ENCODE measurements around the gene TRAPPC2.
"Not testable (repeated sequence)": the region's sequence is repeated elsewhere in the genome, so short reads cannot be mapped to it uniquely, and the experiment has no call there.

Gene TRAPPC2

DNA sequence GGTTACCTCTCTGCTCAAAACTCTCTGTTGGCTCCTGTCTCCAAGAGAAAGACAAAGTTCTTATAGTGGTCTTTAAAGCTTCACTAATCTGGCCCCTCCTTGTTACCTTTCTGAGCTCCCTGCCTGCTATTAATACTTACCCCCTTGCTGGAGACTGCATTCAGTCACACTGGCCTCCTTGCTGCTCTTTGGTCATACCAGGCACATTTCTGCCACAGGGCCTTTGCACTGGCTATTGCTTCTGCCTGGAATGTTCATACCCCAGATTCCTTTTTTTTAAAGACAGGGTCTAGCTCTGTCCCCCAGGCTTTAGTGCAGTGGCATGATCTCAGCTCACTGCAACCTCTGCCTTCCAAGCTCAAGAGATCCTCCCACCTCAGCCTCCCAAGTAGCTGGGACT lies 61.4 kb downstream of the TRAPPC2 start:
- DNase-seq (ENCODE audit: low read depth): no peak
- H3K4me3 ChIP-seq (ENCODE audit: low read length): no peak overlapping the region
- TF ChIP-seq, protein P1, sequence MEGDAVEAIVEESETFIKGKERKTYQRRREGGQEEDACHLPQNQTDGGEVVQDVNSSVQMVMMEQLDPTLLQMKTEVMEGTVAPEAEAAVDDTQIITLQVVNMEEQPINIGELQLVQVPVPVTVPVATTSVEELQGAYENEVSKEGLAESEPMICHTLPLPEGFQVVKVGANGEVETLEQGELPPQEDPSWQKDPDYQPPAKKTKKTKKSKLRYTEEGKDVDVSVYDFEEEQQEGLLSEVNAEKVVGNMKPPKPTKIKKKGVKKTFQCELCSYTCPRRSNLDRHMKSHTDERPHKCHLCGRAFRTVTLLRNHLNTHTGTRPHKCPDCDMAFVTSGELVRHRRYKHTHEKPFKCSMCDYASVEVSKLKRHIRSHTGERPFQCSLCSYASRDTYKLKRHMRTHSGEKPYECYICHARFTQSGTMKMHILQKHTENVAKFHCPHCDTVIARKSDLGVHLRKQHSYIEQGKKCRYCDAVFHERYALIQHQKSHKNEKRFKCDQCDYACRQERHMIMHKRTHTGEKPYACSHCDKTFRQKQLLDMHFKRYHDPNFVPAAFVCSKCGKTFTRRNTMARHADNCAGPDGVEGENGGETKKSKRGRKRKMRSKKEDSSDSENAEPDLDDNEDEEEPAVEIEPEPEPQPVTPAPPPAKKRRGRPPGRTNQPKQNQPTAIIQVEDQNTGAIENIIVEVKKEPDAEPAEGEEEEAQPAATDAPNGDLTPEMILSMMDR (conservative IDR thresholded peaks at IDR 0.05; ENCODE audit: low read length): no peak

DNA sequence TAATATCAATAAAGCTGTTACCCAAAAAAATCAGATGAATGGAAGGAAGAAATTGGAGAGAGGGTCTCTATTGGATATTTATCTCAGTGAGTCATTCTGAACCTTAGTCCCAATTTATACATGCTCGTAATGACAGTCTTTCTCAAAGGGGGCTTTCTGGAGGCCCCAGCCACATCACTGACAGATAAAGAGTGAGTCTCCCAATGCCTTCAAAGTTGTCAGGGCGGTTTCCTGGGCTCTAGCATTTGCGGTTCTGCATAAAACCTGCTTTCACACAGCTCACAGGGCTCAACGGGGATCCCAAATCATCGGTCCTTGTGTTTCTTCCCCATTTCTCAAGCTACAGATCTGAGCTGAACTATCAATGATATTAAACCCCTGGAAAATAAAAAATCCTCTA lies 64.2 kb downstream of the TRAPPC2 start:
- TF ChIP-seq, protein P1 (conservative IDR thresholded peaks at IDR 0.05; ENCODE audit: low read length): no peak
- H3K4me3 ChIP-seq (ENCODE audit: low read length): no peak overlapping the region
- no peak for DNase-seq (ENCODE audit: low read depth)

DNA sequence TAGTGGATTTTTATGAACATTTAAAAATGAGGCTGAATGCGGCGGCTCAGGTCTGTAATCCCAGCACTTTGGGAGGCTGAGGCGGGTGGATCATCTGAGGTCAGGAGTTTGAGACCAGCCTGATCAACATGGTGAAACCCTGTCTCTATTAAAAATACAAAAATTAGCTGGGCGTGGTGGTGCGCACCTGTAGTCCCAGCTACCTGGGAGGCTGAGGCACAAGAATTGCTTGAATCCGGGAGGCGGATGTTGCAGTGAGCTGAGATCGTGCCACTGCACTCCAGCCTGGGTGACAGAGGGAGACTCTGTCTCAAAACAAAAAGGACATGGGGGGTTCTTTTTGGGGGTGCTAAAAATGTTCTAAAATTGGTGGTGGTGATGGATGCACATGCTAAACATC lies 64.7 kb downstream of the TRAPPC2 start:
- H3K4me3 ChIP-seq (ENCODE audit: low read length); DNase-seq (ENCODE audit: low read depth): not testable (repeated sequence)

GRCh38 chrX:13669246-13669737 lies 65.1 kb downstream of the TRAPPC2 start:
- DNase-seq (ENCODE audit: low read depth): peak; percentile 95
- H3K4me3 ChIP-seq (ENCODE audit: low read length): no peak overlapping the region
- TF ChIP-seq, protein P1 (conservative IDR thresholded peaks at IDR 0.05; ENCODE audit: low read length): no peak

DNA sequence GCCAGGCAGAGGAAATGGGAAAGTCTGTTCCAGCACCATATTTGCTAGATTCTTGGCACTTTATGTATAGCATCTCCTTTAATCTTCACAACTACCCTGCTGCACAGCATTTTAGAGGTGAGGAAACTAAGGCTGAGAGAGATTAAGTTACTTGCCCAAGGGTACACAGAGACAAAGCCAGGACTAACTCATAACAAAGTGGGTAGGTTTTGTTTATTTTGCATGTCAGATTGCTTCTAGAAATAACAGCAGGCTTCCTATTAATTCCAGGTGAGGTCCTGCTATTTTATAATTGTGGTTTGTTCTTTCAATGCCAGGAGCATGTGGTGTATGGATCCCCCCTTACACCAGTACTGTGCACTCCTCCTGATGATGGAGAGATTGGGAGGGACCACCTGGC lies 66.5 kb downstream of the TRAPPC2 start:
- no peak for DNase-seq (ENCODE audit: low read depth)
- H3K4me3 ChIP-seq (ENCODE audit: low read length): no peak overlapping the region
- TF ChIP-seq, protein P1 (conservative IDR thresholded peaks at IDR 0.05; ENCODE audit: low read length): no peak

- TF ChIP-seq, protein P1 (conservative IDR thresholded peaks at IDR 0.05; ENCODE audit: low read length): no peak
- no peak for DNase-seq (ENCODE audit: low read depth)
- no peak overlapping the region for H3K4me3 ChIP-seq (ENCODE audit: low read length)
Observed at GRCh38 chrX:13666836-13667235, 67.6 kb downstream of the TRAPPC2 start.

DNA sequence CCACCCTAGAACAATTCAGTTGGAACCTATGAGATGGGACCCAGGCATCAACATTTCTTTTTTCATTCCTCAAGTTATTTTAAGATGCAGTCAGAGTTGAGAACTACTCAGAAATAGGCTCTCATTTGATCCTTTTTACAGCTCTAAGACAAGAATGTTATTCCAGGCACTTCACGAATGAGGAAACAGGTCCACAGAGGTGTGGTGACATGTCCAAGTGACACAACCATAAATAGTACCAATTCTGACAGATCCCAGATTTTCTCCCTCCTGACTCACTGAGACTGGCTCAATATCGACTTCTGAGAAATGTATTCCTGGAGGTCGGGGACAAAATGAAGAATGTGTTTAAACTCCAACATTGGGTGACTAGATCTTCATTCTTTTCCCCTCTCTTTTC lies 70.4 kb downstream of the TRAPPC2 start:
- TF ChIP-seq, protein P1 (conservative IDR thresholded peaks at IDR 0.05; ENCODE audit: low read length): no peak

DNA sequence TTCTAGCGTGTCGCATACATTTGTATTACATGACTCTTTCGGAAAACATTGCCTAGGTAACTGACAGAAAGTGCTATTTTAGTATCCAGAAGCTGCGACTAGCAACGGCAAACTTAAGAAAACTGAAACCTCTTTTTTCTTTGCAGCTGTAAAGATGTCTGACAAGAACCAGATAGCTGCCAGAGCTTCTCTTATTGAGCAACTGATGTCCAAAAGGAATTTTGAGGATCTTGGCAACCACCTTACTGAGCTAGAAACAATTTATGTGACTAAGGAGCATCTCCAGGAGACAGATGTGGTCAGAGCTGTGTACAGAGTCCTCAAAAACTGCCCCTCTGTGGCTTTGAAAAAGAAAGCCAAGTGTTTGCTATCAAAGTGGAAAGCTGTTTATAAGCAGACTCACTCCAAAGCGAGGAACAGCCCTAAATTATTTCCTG lies 72.0 kb downstream of the TRAPPC2 start:
- peak; percentile 95 for DNase-seq (ENCODE audit: low read depth)
- peak overlapping the region; percentile 39 for H3K4me3 ChIP-seq (ENCODE audit: low read length)
- TF ChIP-seq, protein P1 (conservative IDR thresholded peaks at IDR 0.05; ENCODE audit: low read length): no peak

More for the DNA sequence above, 70.4 kb downstream of the TRAPPC2 start:
- no peak for DNase-seq (ENCODE audit: low read depth)
- H3K4me3 ChIP-seq (ENCODE audit: low read length): no peak overlapping the region

Data from AG10803 (cell line).